ENCODE results near the gene RBFOX2. TPM values are rescaled to one million over a fixed set of nuclear protein-coding genes. Genes with fewer than 3 reads are reported as not detected.

RBFOX2 gene
- total and polyA plus RNA-seq, 2 donors from 2014 or later = 17.2 to 68.6 TPM

DNA sequence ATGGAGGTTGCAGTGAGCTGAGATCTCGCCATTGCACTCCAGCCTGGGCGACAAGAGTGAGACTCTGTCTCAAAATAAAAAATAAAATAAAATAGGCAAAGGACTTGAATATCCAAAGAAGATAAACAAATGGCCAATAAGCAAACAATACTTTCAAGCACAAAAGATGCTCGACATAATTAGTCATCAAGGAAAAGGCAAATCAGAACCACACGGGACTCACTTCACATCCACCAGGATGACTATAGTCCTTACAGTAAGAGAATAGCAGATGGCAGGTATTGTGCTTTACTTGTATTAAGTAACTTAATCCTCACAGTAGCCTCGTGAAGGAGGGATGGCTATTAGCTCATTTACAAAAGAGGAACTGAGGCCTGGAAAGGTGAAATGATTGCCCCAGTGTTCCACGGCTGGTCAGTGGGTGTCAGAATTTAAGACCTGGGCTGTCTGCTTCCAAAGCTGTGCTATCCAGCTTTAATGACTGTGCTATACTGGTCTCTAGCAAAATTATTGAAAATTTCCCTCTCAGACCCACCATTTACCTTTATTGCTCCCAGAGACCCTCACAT, 40.2 kb upstream of the RBFOX2 start:
- Histone ChIP-seq H3K27me3 (ENCODE audit: control insufficient read depth, insufficient read depth, low read length) (no peaks in the 10 kb centered on the region), H3K9ac (ENCODE audit: low read length in 3 of 3) (no peak overlapping the region), H3K9me3 (ENCODE audit: control insufficient read depth in 2 of 3, insufficient read depth in 1 of 3, low read length in 3 of 3) (no peaks in the 10 kb centered on the region), H3K27ac (ENCODE audit: low read depth in 2 of 2, low read length in 2 of 2) (no peak overlapping the region), H3K36me3 (ENCODE audit: control insufficient read depth in 2 of 3, insufficient read depth in 3 of 3, low read length in 3 of 3) (no peaks in the 10 kb centered on the region), H3K4me1 (ENCODE audit: control insufficient read depth in 2 of 3, insufficient read depth in 2 of 3, low read depth in 1 of 3, low read length in 3 of 3) (peaks cover 0 to 3% (median 0%) of the 10 kb centered on the region in 3 donors), H3K4me3 (ENCODE audit: low read length in 3 of 3) (no peak overlapping the region)
- intact Hi-C loops (cut with DNase I) = no loop called here
- TF ChIP-seq, protein P1, sequence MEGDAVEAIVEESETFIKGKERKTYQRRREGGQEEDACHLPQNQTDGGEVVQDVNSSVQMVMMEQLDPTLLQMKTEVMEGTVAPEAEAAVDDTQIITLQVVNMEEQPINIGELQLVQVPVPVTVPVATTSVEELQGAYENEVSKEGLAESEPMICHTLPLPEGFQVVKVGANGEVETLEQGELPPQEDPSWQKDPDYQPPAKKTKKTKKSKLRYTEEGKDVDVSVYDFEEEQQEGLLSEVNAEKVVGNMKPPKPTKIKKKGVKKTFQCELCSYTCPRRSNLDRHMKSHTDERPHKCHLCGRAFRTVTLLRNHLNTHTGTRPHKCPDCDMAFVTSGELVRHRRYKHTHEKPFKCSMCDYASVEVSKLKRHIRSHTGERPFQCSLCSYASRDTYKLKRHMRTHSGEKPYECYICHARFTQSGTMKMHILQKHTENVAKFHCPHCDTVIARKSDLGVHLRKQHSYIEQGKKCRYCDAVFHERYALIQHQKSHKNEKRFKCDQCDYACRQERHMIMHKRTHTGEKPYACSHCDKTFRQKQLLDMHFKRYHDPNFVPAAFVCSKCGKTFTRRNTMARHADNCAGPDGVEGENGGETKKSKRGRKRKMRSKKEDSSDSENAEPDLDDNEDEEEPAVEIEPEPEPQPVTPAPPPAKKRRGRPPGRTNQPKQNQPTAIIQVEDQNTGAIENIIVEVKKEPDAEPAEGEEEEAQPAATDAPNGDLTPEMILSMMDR (IDR thresholded peaks at IDR 0.05; ENCODE audit: borderline replicate concordance, extremely low read depth, insufficient read depth) = no peak
- FAIRE-seq = no peak
- no peak for DNase-seq

DNA sequence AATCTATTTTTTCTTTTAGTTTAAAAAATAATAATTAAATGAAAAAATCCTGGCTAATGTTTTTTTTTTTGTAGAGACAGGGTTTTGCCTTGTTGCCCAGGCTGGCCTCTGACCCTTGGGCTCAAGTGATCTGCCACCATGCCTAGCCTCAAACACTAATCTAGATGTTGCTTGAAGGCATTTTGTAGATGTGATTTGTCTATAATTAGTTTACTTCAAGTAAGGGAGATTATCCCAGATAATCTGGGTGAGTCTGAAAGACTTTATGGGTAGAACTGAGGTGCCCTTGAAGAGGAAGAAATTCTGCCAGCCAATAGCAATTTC, 38.6 kb upstream of the RBFOX2 start:
- no peak for FAIRE-seq
- TF ChIP-seq, protein P1 (IDR thresholded peaks at IDR 0.05; ENCODE audit: borderline replicate concordance, extremely low read depth, insufficient read depth) = no peak
- Histone ChIP-seq H3K36me3 (ENCODE audit: control insufficient read depth in 2 of 3, insufficient read depth in 3 of 3, low read length in 3 of 3) (no peaks in the 10 kb centered on the region), H3K9me3 (ENCODE audit: control insufficient read depth in 2 of 3, insufficient read depth in 1 of 3, low read length in 3 of 3) (no peaks in the 10 kb centered on the region), H3K27ac (ENCODE audit: low read depth in 2 of 2, low read length in 2 of 2) (no peak overlapping the region), H3K4me1 (ENCODE audit: control insufficient read depth in 2 of 3, insufficient read depth in 2 of 3, low read depth in 1 of 3, low read length in 3 of 3) (peaks cover 0 to 3% (median 0%) of the 10 kb centered on the region in 3 donors), H3K27me3 (ENCODE audit: control insufficient read depth, insufficient read depth, low read length) (no peaks in the 10 kb centered on the region), H3K4me3 (ENCODE audit: low read length in 3 of 3) (no peak overlapping the region), H3K9ac (ENCODE audit: low read length in 3 of 3) (no peak overlapping the region)
- DNase-seq = no peak
- intact Hi-C loops (cut with DNase I) = no loop called here

DNA sequence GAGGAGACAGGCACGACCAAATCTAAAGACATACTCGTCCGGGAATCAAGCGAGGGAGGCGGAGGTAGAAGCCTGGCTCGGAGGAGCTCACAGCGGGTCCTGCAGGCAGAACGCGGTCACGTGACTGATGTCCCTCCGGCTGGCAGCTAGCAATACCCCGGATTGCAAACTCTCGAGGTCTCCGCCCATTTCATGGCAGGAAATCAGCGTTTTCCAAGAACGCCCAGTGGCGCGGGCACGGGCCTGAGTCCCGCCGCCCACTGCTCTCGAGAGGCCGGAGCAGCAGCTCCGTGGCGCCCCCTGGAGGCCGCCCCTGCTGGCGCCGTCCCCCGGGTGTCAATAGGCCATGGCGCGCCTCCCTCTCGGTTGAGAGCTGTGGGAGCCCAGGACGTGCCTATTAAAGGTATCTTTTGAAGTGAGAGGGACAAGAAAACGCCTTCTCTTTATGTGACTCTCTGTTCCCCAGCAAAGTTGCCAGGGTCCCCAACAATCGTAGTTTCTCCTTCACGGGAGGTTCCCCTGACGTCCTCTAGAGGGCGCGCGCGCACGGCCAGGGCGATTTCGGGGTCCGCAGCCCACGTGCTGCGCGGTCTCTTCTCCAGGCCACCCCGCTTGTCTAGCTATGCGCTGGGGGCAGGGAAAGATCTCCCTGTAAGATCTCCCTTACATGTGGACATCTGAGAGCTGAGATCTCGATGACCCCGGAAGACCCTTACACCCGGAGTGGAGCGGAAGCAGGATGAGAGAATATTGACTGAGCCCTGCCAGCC, 37.3 kb upstream of the RBFOX2 start:
- intact Hi-C loops (cut with DNase I) = no loop called here
- peak; percentile 93 to 97 (median 96) for DNase-seq
- Histone ChIP-seq H3K27ac (ENCODE audit: low read depth in 2 of 2, low read length in 2 of 2) (peak overlapping the region; percentile 85 to 90), H3K9me3 (ENCODE audit: control insufficient read depth in 2 of 3, insufficient read depth in 1 of 3, low read length in 3 of 3) (no peaks in the 10 kb centered on the region), H3K9ac (ENCODE audit: low read length in 3 of 3) (peak overlapping the region; percentile 67 to 91 (median 79)), H3K36me3 (ENCODE audit: control insufficient read depth in 2 of 3, insufficient read depth in 3 of 3, low read length in 3 of 3) (no peaks in the 10 kb centered on the region), H3K4me3 (ENCODE audit: low read length in 3 of 3) (peak overlapping the region; percentile 72 to 84 (median 84)), H3K4me1 (ENCODE audit: control insufficient read depth in 2 of 3, insufficient read depth in 2 of 3, low read depth in 1 of 3, low read length in 3 of 3) (peaks cover 0 to 3% (median 0%) of the 10 kb centered on the region in 3 donors), H3K27me3 (ENCODE audit: control insufficient read depth, insufficient read depth, low read length) (no peaks in the 10 kb centered on the region)
- TF ChIP-seq, protein P1 (IDR thresholded peaks at IDR 0.05; ENCODE audit: borderline replicate concordance, extremely low read depth, insufficient read depth) = peak; percentile 72
- FAIRE-seq = no peak
